CD14-positive monocyte (primary cell): ENCODE data around the gene CFAP126. TPM values are rescaled to one million over a fixed set of nuclear protein-coding genes. Genes with fewer than 3 reads are reported as not detected.

ENCODE experiments used
- DNase-seq, 3 donors: peaks; one replicate each; pipeline ENCODE4 v3.0.0-alpha.2; 2011 to 2022
- H2AFZ ChIP-seq: 2 replicates; pipeline ENCODE4 v1.6.0; 2012; ENCODE audit warnings: mild to moderate bottlenecking, low read depth, low read length, inconsistent platforms; ENCODE audit not compliant: insufficient read depth, poor library complexity, severe bottlenecking
- H3K27ac ChIP-seq, 2 donors: 1 replicate in 1 of 2; 2 replicates in 1 of 2; pipeline ENCODE4 v1.5.1; 2012 to 2013; ENCODE audit warnings: low read length in 2 of 2, control low read depth in 1 of 2, inconsistent platforms in 1 of 2, low read depth in 1 of 2, mild to moderate bottlenecking in 1 of 2
- H3K27me3 ChIP-seq, 2 donors: one replicate each; pipeline versions ENCODE4 v1.6.0 to v1.6.1; 2011 to 2013; ENCODE audit warnings: low read length in 2 of 2; ENCODE audit not compliant: control insufficient read depth in 2 of 2, insufficient read depth in 2 of 2
- H3K36me3 ChIP-seq, 2 donors: replicated peaks in 1 of 2; 1 replicate in 1 of 2; 2 replicates in 1 of 2; pipeline versions ENCODE4 v1.5.1 to v1.6.1; 2012 to 2013; ENCODE audit warnings: low read length in 2 of 2, control low read depth in 1 of 2, inconsistent platforms in 1 of 2, mild to moderate bottlenecking in 1 of 2; ENCODE audit not compliant: insufficient read depth in 2 of 2, control insufficient read depth in 1 of 2
- H3K4me1 ChIP-seq, 2 donors: 1 replicate in 1 of 2; 2 replicates in 1 of 2; pipeline versions ENCODE4 v1.5.1 to v1.6.1; 2012 to 2013; ENCODE audit warnings: low read length in 2 of 2, control low read depth in 1 of 2, inconsistent platforms in 1 of 2, mild to moderate bottlenecking in 1 of 2, moderate library complexity in 1 of 2; ENCODE audit not compliant: insufficient read depth in 2 of 2, control insufficient read depth in 1 of 2
- H3K4me2 ChIP-seq: replicated peaks from 2 replicates; pipeline ENCODE3; 2012; ENCODE audit warnings: low read length, moderate library complexity, mild to moderate bottlenecking; ENCODE audit not compliant: poor library complexity, severe bottlenecking; ENCODE audit errors: extremely low read depth
- H3K4me3 ChIP-seq, 3 experiments: fragments of 200-600 bp in 1 of 3; sonication (generic) in 1 of 3; replicated peaks in 1 of 3; 1 replicate in 2 of 3; 2 replicates in 1 of 3; pipeline ENCODE4 v1.5.1; 2011 to 2013; ENCODE audit warnings: low read length in 3 of 3, mild to moderate bottlenecking in 3 of 3, control low read depth in 2 of 3, low read depth in 2 of 3, inconsistent platforms in 1 of 3, moderate library complexity in 1 of 3
- H3K79me2 ChIP-seq: 2 replicates; pipeline ENCODE4 v1.6.0; 2012; ENCODE audit warnings: mild to moderate bottlenecking, control low read depth, inconsistent platforms, low read length, moderate library complexity; ENCODE audit not compliant: insufficient read depth
- H3K9ac ChIP-seq: 2 replicates; pipeline ENCODE4 v1.6.0; 2017; ENCODE audit warnings: low read length, mild to moderate bottlenecking; ENCODE audit not compliant: insufficient read depth, poor library complexity, severe bottlenecking
- H3K9me3 ChIP-seq, 2 donors: replicated peaks in 1 of 2; 1 replicate in 1 of 2; 2 replicates in 1 of 2; pipeline versions ENCODE4 v1.5.1 to v1.6.1; 2012 to 2013; ENCODE audit warnings: low read length in 2 of 2, control low read depth in 1 of 2; ENCODE audit not compliant: control insufficient read depth in 1 of 2, insufficient read depth in 1 of 2
- H4K20me1 ChIP-seq: 2 replicates; pipeline ENCODE4 v1.6.0; 2012; ENCODE audit warnings: mild to moderate bottlenecking, low read length, control low read depth, moderate library complexity; ENCODE audit not compliant: insufficient read depth
- H3K27ac Mint-ChIP-seq, 7 donors: one replicate each; pipeline ENCODE4 v1.8.0; 2020; ENCODE audit warnings: mild to moderate bottlenecking in 7 of 7, mixed read lengths in 7 of 7, moderate library complexity in 6 of 7, inconsistent platforms in 2 of 7
- H3K27me3 Mint-ChIP-seq, 3 donors: one replicate each; pipeline ENCODE4 v1.8.0; 2021 to 2022; ENCODE audit warnings: low read depth in 3 of 3, mild to moderate bottlenecking in 3 of 3, mixed read lengths in 3 of 3, moderate library complexity in 3 of 3, inconsistent platforms in 1 of 3
- H3K36me3 Mint-ChIP-seq, 2 donors: one replicate each; pipeline ENCODE4 v1.8.0; 2020; ENCODE audit warnings: mixed read lengths in 2 of 2, inconsistent platforms in 1 of 2, mild to moderate bottlenecking in 1 of 2
- H3K4me1 Mint-ChIP-seq: one replicate; pipeline ENCODE4 v1.8.0; 2020; ENCODE audit warnings: mild to moderate bottlenecking, mixed read lengths
- H3K4me3 Mint-ChIP-seq, 2 donors: one replicate each; pipeline ENCODE4 v1.8.0; 2020; ENCODE audit warnings: mild to moderate bottlenecking in 2 of 2, mixed read lengths in 2 of 2, moderate library complexity in 1 of 2
- H3K9me3 Mint-ChIP-seq, 7 donors: one replicate each; pipeline ENCODE4 v1.8.0; 2020 to 2022; ENCODE audit warnings: mixed read lengths in 7 of 7, mild to moderate bottlenecking in 6 of 7, moderate library complexity in 6 of 7, inconsistent platforms in 2 of 7
- intact Hi-C, 2 donors: fragments of 100-400 bp; cut with micrococcal nuclease; formaldehyde crosslinking; loops; one replicate each; pipeline versions ENCODE4 v1.15.0 to v1.15.1; 2023
- polyA plus RNA-seq, 3 donors: library from polyadenylated mRNA; depleted of rRNA in 1 of 3; unstranded in 2 of 3; stranded (reverse) in 1 of 3; fragments of 300-500 nt in 2 of 3; fragments of >200 nt in 1 of 3; fragmentation: Illumina TruSeq in 2 of 3; gene quantifications; 1 replicate in 2 of 3; 2 replicates in 1 of 3; pipeline ENCODE4 v1.2.3, GENCODE V29; 2012 to 2021
- TF ChIP-seq, protein P1 (sequence below): fragments of 200-600 bp; IDR thresholded peaks from one replicate; pipeline ENCODE4 v1.8.0; 2022; ENCODE audit warnings: antibody characterized with exemption, mild to moderate bottlenecking

The CFAP126 gene
- polyA plus RNA-seq, 3 donors: not detected

DNA sequence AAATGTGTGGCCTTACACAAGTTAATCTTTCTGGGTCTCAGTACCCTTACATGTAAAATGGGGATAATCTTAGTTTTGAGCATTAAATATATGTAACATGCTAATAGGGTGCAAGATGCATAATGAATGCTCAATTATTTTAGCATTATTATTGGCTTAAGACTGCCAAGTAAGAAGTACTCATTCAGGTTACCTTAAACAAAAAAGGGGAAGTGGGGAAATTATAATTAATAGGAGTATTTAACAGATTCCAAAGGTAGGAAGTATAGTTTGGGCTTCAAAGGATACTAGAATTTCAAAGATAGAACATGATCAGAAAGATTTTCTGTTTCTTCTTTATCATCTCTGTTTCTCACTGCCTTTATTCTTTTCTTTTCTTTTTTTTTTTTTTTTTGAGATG, 5.8 kb upstream of the CFAP126 start:
- intact Hi-C loops: no loop called here
- H3K4me3 Mint-ChIP-seq: no peak overlapping the region
- Histone ChIP-seq H3K4me2 (no peak overlapping the region), H3K79me2 (no peaks in the 10 kb centered on the region), H3K4me3 (no peak overlapping the region), H3K4me1 (no peaks in the 10 kb centered on the region), H3K36me3 (peaks cover 0 to under 1% of the 10 kb centered on the region in 2 donors), H3K27ac (no peak overlapping the region), H3K27me3 (no peaks in the 10 kb centered on the region), H2AFZ (no peak overlapping the region), H4K20me1 (no peaks in the 10 kb centered on the region), H3K9ac (no peak overlapping the region), H3K9me3 (no peaks in the 10 kb centered on the region)
- TF ChIP-seq, protein P1, sequence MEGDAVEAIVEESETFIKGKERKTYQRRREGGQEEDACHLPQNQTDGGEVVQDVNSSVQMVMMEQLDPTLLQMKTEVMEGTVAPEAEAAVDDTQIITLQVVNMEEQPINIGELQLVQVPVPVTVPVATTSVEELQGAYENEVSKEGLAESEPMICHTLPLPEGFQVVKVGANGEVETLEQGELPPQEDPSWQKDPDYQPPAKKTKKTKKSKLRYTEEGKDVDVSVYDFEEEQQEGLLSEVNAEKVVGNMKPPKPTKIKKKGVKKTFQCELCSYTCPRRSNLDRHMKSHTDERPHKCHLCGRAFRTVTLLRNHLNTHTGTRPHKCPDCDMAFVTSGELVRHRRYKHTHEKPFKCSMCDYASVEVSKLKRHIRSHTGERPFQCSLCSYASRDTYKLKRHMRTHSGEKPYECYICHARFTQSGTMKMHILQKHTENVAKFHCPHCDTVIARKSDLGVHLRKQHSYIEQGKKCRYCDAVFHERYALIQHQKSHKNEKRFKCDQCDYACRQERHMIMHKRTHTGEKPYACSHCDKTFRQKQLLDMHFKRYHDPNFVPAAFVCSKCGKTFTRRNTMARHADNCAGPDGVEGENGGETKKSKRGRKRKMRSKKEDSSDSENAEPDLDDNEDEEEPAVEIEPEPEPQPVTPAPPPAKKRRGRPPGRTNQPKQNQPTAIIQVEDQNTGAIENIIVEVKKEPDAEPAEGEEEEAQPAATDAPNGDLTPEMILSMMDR: no peak
- H3K36me3 Mint-ChIP-seq: peaks cover 2 to 5% of the 10 kb centered on the region in 2 donors
- H3K27ac Mint-ChIP-seq: no peak overlapping the region
- H3K9me3 Mint-ChIP-seq: no peaks in the 10 kb centered on the region
- peaks cover 0 to 4% (median 1%) of the 10 kb centered on the region in 3 donors for H3K27me3 Mint-ChIP-seq
- no peaks in the 10 kb centered on the region for H3K4me1 Mint-ChIP-seq
- DNase-seq: no peak

DNA sequence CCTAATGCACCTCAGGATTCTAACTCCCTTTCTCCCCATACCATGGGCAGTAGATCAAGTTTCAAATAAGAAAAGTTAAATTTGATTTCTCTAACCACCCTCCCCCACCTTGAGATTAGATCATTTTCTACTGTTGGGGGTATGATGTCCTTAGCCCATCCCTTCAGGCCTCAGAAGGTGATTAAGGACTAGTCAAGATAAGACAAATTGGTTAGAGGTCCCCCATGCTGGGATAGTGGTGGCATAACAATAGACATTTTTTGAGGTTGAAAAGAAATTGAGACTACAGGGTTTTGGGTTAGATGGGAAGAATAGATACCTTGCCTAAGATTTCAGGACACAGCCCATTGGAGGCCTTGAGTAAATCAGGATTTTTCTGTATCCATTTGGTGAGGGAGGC, 2.5 kb downstream of the CFAP126 start:
- H4K20me1 ChIP-seq: no peaks in the 10 kb centered on the region
- no peaks in the 10 kb centered on the region for H3K79me2 ChIP-seq
- intact Hi-C loops: no loop called here
- Mint-ChIP-seq H3K4me1 (peaks cover 5% of the 10 kb centered on the region), H3K27ac (no peak overlapping the region), H3K9me3 (no peaks in the 10 kb centered on the region), H3K4me3 (no peak overlapping the region), H3K36me3 (peaks cover 47 to 61% of the 10 kb centered on the region in 2 donors), H3K27me3 (no peaks in the 10 kb centered on the region)
- no peak overlapping the region for H3K4me2 ChIP-seq
- no peak overlapping the region for H3K4me3 ChIP-seq
- no peaks in the 10 kb centered on the region for H3K9me3 ChIP-seq
- no peaks in the 10 kb centered on the region for H3K27me3 ChIP-seq
- H3K9ac ChIP-seq: no peak overlapping the region
- no peak overlapping the region for H2AFZ ChIP-seq
- H3K4me1 ChIP-seq: peaks cover 0 to 5% of the 10 kb centered on the region in 2 donors
- H3K27ac ChIP-seq: no peak overlapping the region
- no peak for DNase-seq
- TF ChIP-seq, protein P1: no peak
- H3K36me3 ChIP-seq: peaks cover 23 to 52% of the 10 kb centered on the region in 2 donors
